ENCODE measurements around the gene DISC1. TPM values are rescaled to one million over a fixed set of nuclear protein-coding genes. Genes with fewer than 3 reads are reported as not detected.

Gene DISC1
- total RNA-seq, 1 experiment from 2014 or later, result 9.8 TPM

DNA sequence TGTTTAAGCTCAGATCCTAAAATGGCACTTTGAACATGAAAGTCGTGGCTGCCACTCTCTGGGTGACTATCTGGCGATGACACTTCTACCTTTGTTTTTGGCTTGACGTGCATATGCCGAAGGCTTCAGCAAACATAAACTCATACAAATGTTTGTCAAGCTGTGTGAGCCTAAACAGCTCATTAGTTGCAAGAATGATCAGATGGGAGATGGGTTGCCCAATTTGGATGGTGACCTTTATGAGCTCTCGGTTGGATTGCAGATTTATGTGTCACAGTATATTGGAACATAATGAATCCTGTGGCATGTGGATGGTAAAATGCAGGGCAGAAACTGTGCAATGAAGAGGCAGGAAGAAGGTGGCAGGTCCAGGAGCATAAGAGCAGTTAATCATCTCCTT lies 229.3 kb downstream of the DISC1 start:
- intact Hi-C loops (cut with micrococcal nuclease; ENCODE audit: unreplicated experiment), result no loop called here
- H3K27me3 Mint-ChIP-seq (ENCODE audit: unreplicated experiment), result no peaks in the 10 kb centered on the region
- no peak for TF ChIP-seq CTCF (IDR thresholded peaks at IDR 0.05; ENCODE audit: unreplicated experiment)
- no peaks in the 10 kb centered on the region for H3K4me1 Mint-ChIP-seq (ENCODE audit: low read depth, unreplicated experiment)
- no peaks in the 10 kb centered on the region for H3K9me3 Mint-ChIP-seq (ENCODE audit: low read depth, unreplicated experiment)
- DNase-seq, result no peak
- H3K36me3 Mint-ChIP-seq (ENCODE audit: insufficient read depth, unreplicated experiment), result no peaks in the 10 kb centered on the region
- H3K27ac Mint-ChIP-seq (ENCODE audit: unreplicated experiment), result no peak overlapping the region
- no peak overlapping the region for H3K4me3 Mint-ChIP-seq (ENCODE audit: low read depth, unreplicated experiment)
- CTCF ChIA-PET, result no interaction called here
- BruUV-seq (replicated peaks), result no TSS peak

DNA sequence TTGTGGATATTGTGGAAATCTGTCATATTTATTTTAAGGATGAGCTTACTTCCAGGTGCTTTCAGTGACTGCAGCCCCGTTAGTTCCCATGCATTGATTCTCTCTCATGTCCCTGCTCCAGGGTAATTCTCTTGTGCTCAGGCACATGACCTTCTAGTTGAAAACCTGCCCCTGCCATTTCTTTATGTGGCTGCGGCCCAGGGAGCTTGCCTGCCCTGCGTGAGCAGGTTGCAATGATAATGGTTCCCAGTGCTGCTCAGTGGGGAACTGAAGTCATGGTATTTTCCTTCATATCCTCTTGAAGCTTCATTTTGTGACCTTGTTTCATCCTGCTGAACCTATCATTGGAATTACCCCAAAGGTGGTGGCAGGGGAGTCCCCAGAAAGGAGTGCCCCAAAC lies 229.8 kb downstream of the DISC1 start:
- CTCF ChIA-PET, result interaction anchor here (0.6 kb wide), 1 partner anchor 851 kb away, joined by 4 read pairs; no protein-coding TSS in a partner anchor
- intact Hi-C loops (cut with micrococcal nuclease; ENCODE audit: unreplicated experiment), result no loop called here
- no peaks in the 10 kb centered on the region for H3K9me3 Mint-ChIP-seq (ENCODE audit: low read depth, unreplicated experiment)
- no TSS peak for BruUV-seq (replicated peaks)
- no peak overlapping the region for H3K4me3 Mint-ChIP-seq (ENCODE audit: low read depth, unreplicated experiment)
- no peak for DNase-seq
- no peak overlapping the region for H3K27ac Mint-ChIP-seq (ENCODE audit: unreplicated experiment)
- no peaks in the 10 kb centered on the region for H3K36me3 Mint-ChIP-seq (ENCODE audit: insufficient read depth, unreplicated experiment)
- no peaks in the 10 kb centered on the region for H3K4me1 Mint-ChIP-seq (ENCODE audit: low read depth, unreplicated experiment)
- no peak for TF ChIP-seq CTCF (IDR thresholded peaks at IDR 0.05; ENCODE audit: unreplicated experiment)
- H3K27me3 Mint-ChIP-seq (ENCODE audit: unreplicated experiment), result no peaks in the 10 kb centered on the region

DNA sequence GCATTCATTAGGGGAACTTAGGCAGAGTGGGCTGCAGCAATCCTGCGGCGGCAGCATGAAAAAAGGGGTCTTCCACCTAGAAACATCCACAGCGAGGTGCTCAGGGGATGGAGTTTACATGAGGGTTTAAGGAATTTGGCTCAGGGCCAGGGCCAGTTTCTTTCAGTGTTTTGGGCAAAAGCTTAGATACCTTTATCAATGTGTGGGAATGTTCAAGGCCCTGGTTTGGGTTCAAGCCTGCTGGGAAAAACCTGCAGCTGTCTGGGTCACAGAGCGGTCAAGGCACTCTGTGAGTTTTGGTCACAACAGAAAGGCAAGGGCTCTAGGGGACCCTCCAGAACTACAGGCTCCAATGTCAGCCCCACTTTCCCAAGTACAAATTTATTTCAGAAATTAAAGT lies 230.3 kb downstream of the DISC1 start:
- intact Hi-C loops (cut with micrococcal nuclease; ENCODE audit: unreplicated experiment), result no loop called here
- TF ChIP-seq CTCF (IDR thresholded peaks at IDR 0.05; ENCODE audit: unreplicated experiment), result no peak
- CTCF ChIA-PET, result interaction anchor here (0.6 kb wide), 1 partner anchor 852 kb away, joined by 4 read pairs; no protein-coding TSS in a partner anchor
- H3K36me3 Mint-ChIP-seq (ENCODE audit: insufficient read depth, unreplicated experiment), result no peaks in the 10 kb centered on the region
- no peaks in the 10 kb centered on the region for H3K4me1 Mint-ChIP-seq (ENCODE audit: low read depth, unreplicated experiment)
- no peak for DNase-seq
- BruUV-seq (replicated peaks), result no TSS peak
- H3K27me3 Mint-ChIP-seq (ENCODE audit: unreplicated experiment), result no peaks in the 10 kb centered on the region
- no peak overlapping the region for H3K27ac Mint-ChIP-seq (ENCODE audit: unreplicated experiment)
- H3K4me3 Mint-ChIP-seq (ENCODE audit: low read depth, unreplicated experiment), result no peak overlapping the region
- no peaks in the 10 kb centered on the region for H3K9me3 Mint-ChIP-seq (ENCODE audit: low read depth, unreplicated experiment)

DNA sequence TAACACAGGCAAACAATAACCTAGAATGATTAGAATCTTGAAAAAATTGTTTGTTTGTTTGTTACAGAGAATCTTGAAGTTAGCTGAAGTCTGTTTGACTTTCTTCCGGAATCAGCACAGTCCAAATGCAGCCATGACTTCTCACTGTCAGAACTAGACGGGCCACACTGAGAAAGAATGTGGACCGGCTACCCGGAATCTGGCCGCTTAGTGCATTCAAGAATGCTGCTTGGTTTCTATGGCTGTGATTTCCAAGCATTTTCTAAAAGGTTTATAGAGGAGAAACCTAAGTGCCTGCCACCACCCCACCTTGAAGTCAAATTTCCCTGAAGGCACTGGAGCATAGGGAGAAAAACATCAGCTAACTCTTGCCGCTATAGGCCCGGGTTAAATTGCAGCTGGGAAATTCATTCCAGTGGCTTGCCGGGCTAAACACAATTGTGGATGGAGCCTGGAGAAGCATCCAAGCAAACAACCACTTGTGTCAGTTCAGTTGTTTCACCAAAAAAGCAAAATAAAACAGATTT lies 231.1 kb downstream of the DISC1 start:
- Mint-ChIP-seq H3K4me1 (ENCODE audit: low read depth, unreplicated experiment) (no peaks in the 10 kb centered on the region), H3K27ac (ENCODE audit: unreplicated experiment) (no peak overlapping the region)
- CTCF ChIA-PET, result no interaction called here

More for the DNA sequence above, 231.1 kb downstream of the DISC1 start:
- BruUV-seq (replicated peaks), result no TSS peak
- TF ChIP-seq CTCF (IDR thresholded peaks at IDR 0.05; ENCODE audit: unreplicated experiment), result no peak
- Mint-ChIP-seq H3K36me3 (ENCODE audit: insufficient read depth, unreplicated experiment) (no peaks in the 10 kb centered on the region), H3K27me3 (ENCODE audit: unreplicated experiment) (no peaks in the 10 kb centered on the region), H3K4me3 (ENCODE audit: low read depth, unreplicated experiment) (no peak overlapping the region), H3K9me3 (ENCODE audit: low read depth, unreplicated experiment) (no peaks in the 10 kb centered on the region)
- no peak for DNase-seq
- intact Hi-C loops (cut with micrococcal nuclease; ENCODE audit: unreplicated experiment), result no loop called here

Data from Calu3 (cell line).